ENCODE results near the gene METTL2A.
"Not testable (repeated sequence)": the region's sequence is repeated elsewhere in the genome, so short reads cannot be mapped to it uniquely, and the experiment has no call there.

Gene METTL2A, protein sequence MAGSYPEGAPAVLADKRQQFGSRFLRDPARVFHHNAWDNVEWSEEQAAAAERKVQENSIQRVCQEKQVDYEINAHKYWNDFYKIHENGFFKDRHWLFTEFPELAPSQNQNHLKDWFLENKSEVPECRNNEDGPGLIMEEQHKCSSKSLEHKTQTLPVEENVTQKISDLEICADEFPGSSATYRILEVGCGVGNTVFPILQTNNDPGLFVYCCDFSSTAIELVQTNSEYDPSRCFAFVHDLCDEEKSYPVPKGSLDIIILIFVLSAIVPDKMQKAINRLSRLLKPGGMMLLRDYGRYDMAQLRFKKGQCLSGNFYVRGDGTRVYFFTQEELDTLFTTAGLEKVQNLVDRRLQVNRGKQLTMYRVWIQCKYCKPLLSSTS

DNA sequence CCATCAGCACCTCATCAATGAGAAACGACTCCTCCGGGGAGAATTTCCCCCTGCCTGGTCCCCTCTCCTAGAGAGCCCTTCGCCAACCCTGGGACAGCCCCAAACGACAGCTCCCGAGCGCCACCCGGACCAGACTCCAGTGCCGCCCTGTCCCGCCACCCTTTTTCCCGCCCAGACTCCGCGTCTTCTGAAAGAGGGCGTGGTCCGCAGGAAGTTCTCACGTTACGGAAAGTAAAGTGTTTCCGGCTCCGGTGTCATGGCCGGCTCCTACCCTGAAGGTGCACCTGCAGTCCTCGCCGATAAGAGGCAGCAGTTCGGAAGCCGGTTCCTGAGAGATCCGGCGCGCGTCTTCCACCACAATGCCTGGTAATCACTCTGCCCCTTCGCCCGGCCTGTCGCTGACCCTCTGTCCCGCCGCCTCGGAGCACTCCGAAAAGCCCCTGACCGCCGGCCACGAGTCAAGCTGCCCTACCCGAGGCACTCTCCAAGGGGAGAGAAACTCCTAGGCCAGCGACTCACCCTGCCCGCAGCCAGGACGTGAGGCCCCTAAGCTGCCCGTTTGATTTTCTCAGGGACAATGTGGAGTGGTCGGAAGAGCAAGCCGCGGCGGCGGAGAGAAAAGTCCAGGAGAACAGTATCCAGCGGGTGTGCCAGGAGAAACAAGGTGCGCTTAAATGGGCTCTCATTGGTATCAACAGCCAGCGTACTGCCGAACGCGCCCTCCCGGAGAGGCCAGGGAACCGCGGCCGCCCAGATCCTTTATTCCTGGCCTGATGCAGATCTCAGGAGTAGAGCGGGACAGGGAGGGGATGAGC lies at the start of gene METTL2A:
Gene METTL2A, plus strand, starts transcription at position 251 of the 815 bp plus-strand sequence. Its CDS starts 6 bp downstream, at position 257.
- not testable (repeated sequence) for H3K4me1 ChIP-seq (ENCODE audit: control insufficient read depth in 1 of 2, insufficient read depth in 2 of 2, low read length in 2 of 2); H3K9me3 ChIP-seq (ENCODE audit: control insufficient read depth in 1 of 2, low read length in 2 of 2); H3K27me3 ChIP-seq (ENCODE audit: control insufficient read depth in 1 of 2, insufficient read depth in 2 of 2, low read length in 2 of 2)
- Histone ChIP-seq H3K4me3 (ENCODE audit: low read depth in 1 of 2, low read length in 2 of 2) (peak within 1 kb of the TSS; percentile 68 to 84), H3K9ac (ENCODE audit: low read depth in 1 of 2, low read length in 2 of 2) (peak within 1 kb of the TSS; percentile 57 to 61), H3K36me3 (ENCODE audit: control insufficient read depth in 1 of 2, insufficient read depth in 2 of 2, low read length in 2 of 2) (peaks cover 2 to 14% of the 10 kb centered on the region in 2 donors), H3K27ac (ENCODE audit: low read depth, low read length) (peak within 1 kb of the TSS; percentile 32)

DNA sequence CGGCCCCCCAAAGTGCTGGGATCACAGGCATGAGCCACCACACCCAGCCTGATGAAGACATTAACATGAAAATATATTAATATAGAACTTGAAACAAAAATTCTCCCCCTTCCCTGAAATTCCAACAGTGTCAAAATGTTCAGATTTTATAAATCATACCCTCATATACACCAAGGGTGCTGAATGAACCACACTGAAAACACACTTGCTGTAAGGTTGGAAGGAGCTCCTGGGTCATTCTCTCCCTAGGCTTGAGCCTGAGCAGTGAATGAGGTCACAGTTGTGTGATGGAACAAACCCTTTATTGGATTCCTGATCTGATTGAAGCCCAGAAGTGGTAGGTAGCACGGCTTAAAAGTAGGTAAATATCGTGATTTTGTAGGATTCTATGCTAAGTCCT lies 43.4 kb upstream of the METTL2A start, which contains the start of gene EFCAB3:
Gene EFCAB3, plus strand, starts transcription at position 301 of the 400 bp plus-strand sequence. CDS start 2,427 bp downstream, outside the sequence.
- no peak within 1 kb of the TSS for H3K4me3 ChIP-seq (ENCODE audit: low read depth in 1 of 2, low read length in 2 of 2)
- peaks cover 0 to 8% of the 10 kb centered on the region in 2 donors for H3K27me3 ChIP-seq (ENCODE audit: control insufficient read depth in 1 of 2, insufficient read depth in 2 of 2, low read length in 2 of 2)
- H3K27ac ChIP-seq (ENCODE audit: low read depth, low read length): no peak within 1 kb of the TSS
- no peaks in the 10 kb centered on the region for H3K36me3 ChIP-seq (ENCODE audit: control insufficient read depth in 1 of 2, insufficient read depth in 2 of 2, low read length in 2 of 2)
- no peak within 1 kb of the TSS for H3K9ac ChIP-seq (ENCODE audit: low read depth in 1 of 2, low read length in 2 of 2)
- H3K9me3 ChIP-seq (ENCODE audit: control insufficient read depth in 1 of 2, low read length in 2 of 2): no peaks in the 10 kb centered on the region
- H3K4me1 ChIP-seq (ENCODE audit: control insufficient read depth in 1 of 2, insufficient read depth in 2 of 2, low read length in 2 of 2): no peaks in the 10 kb centered on the region

DNA sequence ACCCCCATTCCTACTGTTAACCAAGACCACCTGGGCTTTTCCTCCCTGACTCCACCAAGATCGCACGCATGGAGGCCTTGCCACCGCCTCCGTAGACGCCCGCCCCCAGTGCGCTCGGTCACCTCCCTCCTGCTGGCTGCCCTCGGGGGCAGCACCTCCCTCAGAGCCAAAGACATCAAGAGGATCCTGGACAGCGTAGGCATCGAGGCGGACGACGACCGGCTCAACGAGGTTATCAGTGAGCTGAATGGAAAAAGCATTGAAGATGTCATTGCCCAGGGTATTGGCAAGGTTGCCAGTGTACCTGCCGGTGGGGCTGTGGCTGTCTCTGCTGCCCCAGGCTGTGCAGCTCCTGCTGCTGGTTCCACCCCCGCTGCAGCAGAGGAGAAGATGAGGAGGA lies 42.1 kb upstream of the METTL2A start:
- no peak overlapping the region for H3K9ac ChIP-seq (ENCODE audit: low read depth in 1 of 2, low read length in 2 of 2)
- H3K36me3 ChIP-seq (ENCODE audit: control insufficient read depth in 1 of 2, insufficient read depth in 2 of 2, low read length in 2 of 2): no peaks in the 10 kb centered on the region
- peaks cover 0 to 8% of the 10 kb centered on the region in 2 donors for H3K27me3 ChIP-seq (ENCODE audit: control insufficient read depth in 1 of 2, insufficient read depth in 2 of 2, low read length in 2 of 2)
- H3K4me3 ChIP-seq (ENCODE audit: low read depth in 1 of 2, low read length in 2 of 2): no peak overlapping the region
- no peaks in the 10 kb centered on the region for H3K4me1 ChIP-seq (ENCODE audit: control insufficient read depth in 1 of 2, insufficient read depth in 2 of 2, low read length in 2 of 2)
- no peaks in the 10 kb centered on the region for H3K9me3 ChIP-seq (ENCODE audit: control insufficient read depth in 1 of 2, low read length in 2 of 2)
- no peak overlapping the region for H3K27ac ChIP-seq (ENCODE audit: low read depth, low read length)

DNA sequence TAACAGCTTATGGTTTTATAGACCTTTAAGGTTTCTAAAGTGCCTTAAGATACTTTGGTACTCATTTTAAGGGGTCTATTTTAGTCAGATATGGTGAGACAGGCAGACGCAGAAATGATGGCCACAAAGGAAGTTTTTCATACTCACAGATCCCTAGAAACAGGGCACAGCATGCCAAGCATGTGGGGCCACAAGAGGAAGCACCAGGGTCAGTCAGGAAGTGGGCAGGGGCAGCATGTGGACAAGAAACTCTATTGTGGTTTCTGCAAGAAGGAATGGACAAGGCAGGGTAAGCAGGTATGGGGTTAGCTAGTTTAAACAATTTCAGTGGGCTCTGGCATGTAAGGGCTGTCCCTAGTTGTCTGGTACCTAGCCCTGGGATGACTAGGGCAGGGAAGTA lies 34.8 kb upstream of the METTL2A start:
- no peak overlapping the region for H3K4me3 ChIP-seq (ENCODE audit: low read depth in 1 of 2, low read length in 2 of 2)
- H3K27ac ChIP-seq (ENCODE audit: low read depth, low read length): no peak overlapping the region
- no peaks in the 10 kb centered on the region for H3K36me3 ChIP-seq (ENCODE audit: control insufficient read depth in 1 of 2, insufficient read depth in 2 of 2, low read length in 2 of 2)
- H3K9me3 ChIP-seq (ENCODE audit: control insufficient read depth in 1 of 2, low read length in 2 of 2): no peaks in the 10 kb centered on the region
- H3K27me3 ChIP-seq (ENCODE audit: control insufficient read depth in 1 of 2, insufficient read depth in 2 of 2, low read length in 2 of 2): no peaks in the 10 kb centered on the region
- H3K4me1 ChIP-seq (ENCODE audit: control insufficient read depth in 1 of 2, insufficient read depth in 2 of 2, low read length in 2 of 2): no peaks in the 10 kb centered on the region
- no peak overlapping the region for H3K9ac ChIP-seq (ENCODE audit: low read depth in 1 of 2, low read length in 2 of 2)

DNA sequence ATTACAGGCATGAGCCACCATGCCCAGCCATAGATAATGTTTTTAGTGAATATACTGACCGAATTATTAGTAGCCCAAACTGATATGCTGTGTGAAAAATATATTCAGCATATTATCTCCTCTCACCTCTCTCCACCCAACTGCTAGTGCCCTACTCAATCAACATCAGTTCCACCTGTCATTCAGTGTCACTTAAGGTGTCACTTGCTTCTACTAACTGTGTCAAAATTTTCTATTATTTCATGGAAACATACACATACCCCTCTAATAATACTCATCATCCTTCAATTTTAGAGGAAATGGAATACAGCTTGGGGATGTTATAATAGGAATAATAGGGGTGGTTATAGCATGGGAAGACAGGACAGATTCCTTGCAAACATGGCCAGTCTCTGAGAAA lies 30.8 kb upstream of the METTL2A start:
- Histone ChIP-seq H3K36me3 (ENCODE audit: control insufficient read depth in 1 of 2, insufficient read depth in 2 of 2, low read length in 2 of 2) (no peaks in the 10 kb centered on the region), H3K27ac (ENCODE audit: low read depth, low read length) (no peak overlapping the region), H3K9ac (ENCODE audit: low read depth in 1 of 2, low read length in 2 of 2) (no peak overlapping the region), H3K4me1 (ENCODE audit: control insufficient read depth in 1 of 2, insufficient read depth in 2 of 2, low read length in 2 of 2) (no peaks in the 10 kb centered on the region), H3K4me3 (ENCODE audit: low read depth in 1 of 2, low read length in 2 of 2) (no peak overlapping the region), H3K9me3 (ENCODE audit: control insufficient read depth in 1 of 2, low read length in 2 of 2) (no peaks in the 10 kb centered on the region), H3K27me3 (ENCODE audit: control insufficient read depth in 1 of 2, insufficient read depth in 2 of 2, low read length in 2 of 2) (no peaks in the 10 kb centered on the region)

DNA sequence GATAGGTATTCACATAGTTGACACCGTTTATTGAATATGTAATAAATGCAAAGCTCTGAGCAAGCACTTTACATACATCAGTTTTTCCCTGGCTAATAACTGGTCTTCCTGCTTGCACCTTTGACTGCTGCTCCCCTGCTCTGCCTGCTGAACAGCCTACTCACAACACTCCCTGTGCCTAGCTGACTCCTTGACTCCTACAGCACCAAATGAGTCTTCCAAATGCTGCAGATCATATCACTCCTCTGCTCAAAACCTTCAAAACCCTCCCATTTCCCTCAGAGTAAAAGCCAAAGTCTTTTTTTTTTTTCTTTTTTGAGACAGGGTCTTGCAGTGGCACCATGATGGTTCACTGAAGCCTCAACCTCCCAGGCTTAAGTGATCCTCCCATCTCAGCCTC lies 24.8 kb upstream of the METTL2A start:
- Histone ChIP-seq H3K4me3 (ENCODE audit: low read depth in 1 of 2, low read length in 2 of 2) (no peak overlapping the region), H3K36me3 (ENCODE audit: control insufficient read depth in 1 of 2, insufficient read depth in 2 of 2, low read length in 2 of 2) (no peaks in the 10 kb centered on the region), H3K27me3 (ENCODE audit: control insufficient read depth in 1 of 2, insufficient read depth in 2 of 2, low read length in 2 of 2) (peaks cover 0 to 6% of the 10 kb centered on the region in 2 donors), H3K9me3 (ENCODE audit: control insufficient read depth in 1 of 2, low read length in 2 of 2) (no peaks in the 10 kb centered on the region), H3K4me1 (ENCODE audit: control insufficient read depth in 1 of 2, insufficient read depth in 2 of 2, low read length in 2 of 2) (no peaks in the 10 kb centered on the region), H3K27ac (ENCODE audit: low read depth, low read length) (no peak overlapping the region), H3K9ac (ENCODE audit: low read depth in 1 of 2, low read length in 2 of 2) (no peak overlapping the region)

DNA sequence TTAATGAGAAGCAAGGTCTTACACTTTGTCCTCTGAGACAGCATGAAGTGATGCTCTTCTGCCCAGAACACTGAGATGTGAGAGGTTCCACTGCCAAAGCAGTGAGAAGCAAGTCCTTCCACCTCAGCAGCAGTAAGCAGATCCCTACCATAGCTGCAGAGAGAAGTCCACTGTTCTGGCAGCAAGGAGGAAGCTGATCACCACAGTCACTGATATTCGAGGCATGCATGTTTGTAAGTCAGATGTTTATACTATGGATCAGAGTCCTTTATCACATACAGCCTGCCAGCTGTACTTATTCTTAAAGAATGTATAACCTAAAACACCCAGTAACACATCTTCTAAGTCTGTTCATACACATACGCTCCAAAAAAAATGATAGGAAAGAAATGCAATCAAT lies 18.2 kb upstream of the METTL2A start:
- no peaks in the 10 kb centered on the region for H3K36me3 ChIP-seq (ENCODE audit: control insufficient read depth in 1 of 2, insufficient read depth in 2 of 2, low read length in 2 of 2)
- peaks cover 4 to 11% of the 10 kb centered on the region in 2 donors for H3K27me3 ChIP-seq (ENCODE audit: control insufficient read depth in 1 of 2, insufficient read depth in 2 of 2, low read length in 2 of 2)
- no peaks in the 10 kb centered on the region for H3K9me3 ChIP-seq (ENCODE audit: control insufficient read depth in 1 of 2, low read length in 2 of 2)
- H3K27ac ChIP-seq (ENCODE audit: low read depth, low read length): no peak overlapping the region
- H3K4me3 ChIP-seq (ENCODE audit: low read depth in 1 of 2, low read length in 2 of 2): no peak overlapping the region
- no peak overlapping the region for H3K9ac ChIP-seq (ENCODE audit: low read depth in 1 of 2, low read length in 2 of 2)
- no peaks in the 10 kb centered on the region for H3K4me1 ChIP-seq (ENCODE audit: control insufficient read depth in 1 of 2, insufficient read depth in 2 of 2, low read length in 2 of 2)

DNA sequence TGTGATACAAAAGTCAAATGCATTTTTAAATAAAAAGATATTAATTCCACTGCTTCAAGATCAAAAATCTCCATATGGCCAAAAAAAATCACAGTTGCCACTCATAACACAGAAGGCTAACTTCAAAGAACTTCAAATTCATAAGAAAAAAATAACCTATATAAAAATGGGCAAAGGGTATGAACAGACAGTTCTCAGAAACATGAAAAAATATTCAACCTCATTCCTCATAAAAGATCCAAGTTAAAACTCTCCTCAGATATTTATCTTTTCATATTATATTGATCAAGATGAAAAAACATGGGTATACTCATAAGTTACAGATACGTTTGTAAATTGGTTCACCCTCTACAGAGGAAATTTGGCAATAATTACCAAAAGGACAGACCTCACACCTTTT lies 10.6 kb upstream of the METTL2A start:
- H3K4me3 ChIP-seq (ENCODE audit: low read depth in 1 of 2, low read length in 2 of 2); H3K9me3 ChIP-seq (ENCODE audit: control insufficient read depth in 1 of 2, low read length in 2 of 2); H3K4me1 ChIP-seq (ENCODE audit: control insufficient read depth in 1 of 2, insufficient read depth in 2 of 2, low read length in 2 of 2); H3K36me3 ChIP-seq (ENCODE audit: control insufficient read depth in 1 of 2, insufficient read depth in 2 of 2, low read length in 2 of 2); H3K27ac ChIP-seq (ENCODE audit: low read depth, low read length); H3K9ac ChIP-seq (ENCODE audit: low read depth in 1 of 2, low read length in 2 of 2); H3K27me3 ChIP-seq (ENCODE audit: control insufficient read depth in 1 of 2, insufficient read depth in 2 of 2, low read length in 2 of 2): not testable (repeated sequence)

DNA sequence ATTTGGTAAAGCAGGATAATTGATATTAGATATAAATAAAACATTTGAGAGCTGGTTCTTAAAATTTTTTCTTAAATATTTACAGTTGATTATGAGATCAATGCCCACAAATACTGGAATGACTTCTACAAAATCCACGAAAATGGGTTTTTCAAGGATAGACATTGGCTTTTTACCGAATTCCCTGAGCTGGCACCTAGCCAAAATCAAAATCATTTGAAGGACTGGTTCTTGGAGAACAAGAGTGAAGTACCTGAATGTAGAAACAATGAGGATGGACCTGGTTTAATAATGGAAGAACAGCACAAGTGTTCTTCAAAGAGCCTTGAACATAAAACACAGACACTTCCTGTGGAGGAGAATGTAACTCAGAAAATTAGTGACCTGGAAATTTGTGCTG lies 2.5 kb downstream of the METTL2A start:
- H3K27ac ChIP-seq (ENCODE audit: low read depth, low read length); H3K27me3 ChIP-seq (ENCODE audit: control insufficient read depth in 1 of 2, insufficient read depth in 2 of 2, low read length in 2 of 2); H3K4me1 ChIP-seq (ENCODE audit: control insufficient read depth in 1 of 2, insufficient read depth in 2 of 2, low read length in 2 of 2); H3K9me3 ChIP-seq (ENCODE audit: control insufficient read depth in 1 of 2, low read length in 2 of 2); H3K4me3 ChIP-seq (ENCODE audit: low read depth in 1 of 2, low read length in 2 of 2); H3K9ac ChIP-seq (ENCODE audit: low read depth in 1 of 2, low read length in 2 of 2): not testable (repeated sequence)
- peaks cover 2 to 22% of the 10 kb centered on the region in 2 donors for H3K36me3 ChIP-seq (ENCODE audit: control insufficient read depth in 1 of 2, insufficient read depth in 2 of 2, low read length in 2 of 2)

DNA sequence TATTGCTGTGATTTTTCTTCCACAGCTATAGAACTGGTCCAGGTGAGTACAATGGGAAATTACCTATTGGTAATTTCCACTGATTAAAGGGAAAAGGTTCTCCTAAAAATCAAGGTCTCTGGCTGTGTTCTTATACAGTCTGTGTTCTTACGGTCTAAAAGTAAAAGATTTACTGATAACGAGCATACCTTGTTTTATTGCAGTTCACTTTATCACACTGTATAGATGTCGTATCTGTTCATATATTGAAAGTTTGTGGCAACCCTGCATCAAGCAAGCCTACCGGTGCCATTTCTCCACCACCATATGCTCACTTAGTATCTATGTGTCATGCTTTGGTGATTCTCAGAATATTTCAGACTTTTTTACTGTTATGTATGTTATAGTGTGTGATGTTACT lies 11.6 kb downstream of the METTL2A start:
- H3K27ac ChIP-seq (ENCODE audit: low read depth, low read length); H3K27me3 ChIP-seq (ENCODE audit: control insufficient read depth in 1 of 2, insufficient read depth in 2 of 2, low read length in 2 of 2); H3K9ac ChIP-seq (ENCODE audit: low read depth in 1 of 2, low read length in 2 of 2); H3K4me1 ChIP-seq (ENCODE audit: control insufficient read depth in 1 of 2, insufficient read depth in 2 of 2, low read length in 2 of 2); H3K9me3 ChIP-seq (ENCODE audit: control insufficient read depth in 1 of 2, low read length in 2 of 2); H3K4me3 ChIP-seq (ENCODE audit: low read depth in 1 of 2, low read length in 2 of 2): not testable (repeated sequence)
- H3K36me3 ChIP-seq (ENCODE audit: control insufficient read depth in 1 of 2, insufficient read depth in 2 of 2, low read length in 2 of 2): peaks cover 0 to 18% of the 10 kb centered on the region in 2 donors
